ENCODE data around the gene C1orf185.
"Not testable (repeated sequence)": the region's sequence is repeated elsewhere in the genome, so short reads cannot be mapped to it uniquely, and the experiment has no call there.

Gene C1orf185

GRCh38 chr1:51131185-51131584 is 29.2 kb downstream of the C1orf185 start:
- Histone ChIP-seq H3K36me3 (replicated peaks; ENCODE audit: low read depth, low read length) (no peaks in the 10 kb centered on the region), H3K9ac (ENCODE audit: low read length) (no peak overlapping the region), H3K4me1 (ENCODE audit: low read length) (peaks cover 15% of the 10 kb centered on the region), H3K4me3 (ENCODE audit: low read length) (no peak overlapping the region), H3K9me3 (ENCODE audit: insufficient read depth, low read length) (no peaks in the 10 kb centered on the region), H2AFZ (ENCODE audit: low read depth, low read length) (no peak overlapping the region), H3K27ac (ENCODE audit: low read length) (no peak overlapping the region), H4K20me1 (ENCODE audit: insufficient read depth, low read length) (no peaks in the 10 kb centered on the region), H3K27me3 (ENCODE audit: low read depth, low read length) (no peaks in the 10 kb centered on the region), H3K79me2 (ENCODE audit: low read length) (no peaks in the 10 kb centered on the region), H3K4me2 (ENCODE audit: low read length) (peak overlapping the region; percentile 39)
- TF ChIP-seq EZH2phosphoT487 (IDR thresholded peaks at IDR 0.05; ENCODE audit: low read depth): no peak
- no peak for TF ChIP-seq CTCF (IDR thresholded peaks at IDR 0.05; ENCODE audit: low read depth, low read length)

GRCh38 chr1:51133045-51133444 is 31.0 kb downstream of the C1orf185 start:
- Histone ChIP-seq H4K20me1 (ENCODE audit: insufficient read depth, low read length) (no peaks in the 10 kb centered on the region), H3K79me2 (ENCODE audit: low read length) (no peaks in the 10 kb centered on the region), H3K9me3 (ENCODE audit: insufficient read depth, low read length) (no peaks in the 10 kb centered on the region), H2AFZ (ENCODE audit: low read depth, low read length) (no peak overlapping the region), H3K4me1 (ENCODE audit: low read length) (peaks cover 15% of the 10 kb centered on the region), H3K36me3 (replicated peaks; ENCODE audit: low read depth, low read length) (no peaks in the 10 kb centered on the region), H3K4me3 (ENCODE audit: low read length) (no peak overlapping the region), H3K9ac (ENCODE audit: low read length) (no peak overlapping the region), H3K27me3 (ENCODE audit: low read depth, low read length) (no peaks in the 10 kb centered on the region), H3K4me2 (ENCODE audit: low read length) (no peak overlapping the region), H3K27ac (ENCODE audit: low read length) (no peak overlapping the region)
- TF ChIP-seq CTCF (IDR thresholded peaks at IDR 0.05; ENCODE audit: low read depth, low read length) (no peak), EZH2phosphoT487 (IDR thresholded peaks at IDR 0.05; ENCODE audit: low read depth) (no peak)

GRCh38 chr1:51137696-51138095 is 35.7 kb downstream of the C1orf185 start:
- not testable (repeated sequence) for H3K4me1 ChIP-seq (ENCODE audit: low read length); H3K27ac ChIP-seq (ENCODE audit: low read length); H3K4me3 ChIP-seq (ENCODE audit: low read length); H3K27me3 ChIP-seq (ENCODE audit: low read depth, low read length); H3K9ac ChIP-seq (ENCODE audit: low read length); H3K79me2 ChIP-seq (ENCODE audit: low read length); H2AFZ ChIP-seq (ENCODE audit: low read depth, low read length); H3K36me3 ChIP-seq (replicated peaks; ENCODE audit: low read depth, low read length); H3K4me2 ChIP-seq (ENCODE audit: low read length); H4K20me1 ChIP-seq (ENCODE audit: insufficient read depth, low read length); H3K9me3 ChIP-seq (ENCODE audit: insufficient read depth, low read length)

GRCh38 chr1:51139474-51139873 is 37.4 kb downstream of the C1orf185 start:
- Histone ChIP-seq H3K36me3 (replicated peaks; ENCODE audit: low read depth, low read length) (no peaks in the 10 kb centered on the region), H3K9ac (ENCODE audit: low read length) (no peak overlapping the region), H3K27me3 (ENCODE audit: low read depth, low read length) (no peaks in the 10 kb centered on the region), H4K20me1 (ENCODE audit: insufficient read depth, low read length) (no peaks in the 10 kb centered on the region), H3K4me2 (ENCODE audit: low read length) (no peak overlapping the region), H3K79me2 (ENCODE audit: low read length) (no peaks in the 10 kb centered on the region), H3K4me1 (ENCODE audit: low read length) (peaks cover 8% of the 10 kb centered on the region), H2AFZ (ENCODE audit: low read depth, low read length) (no peak overlapping the region), H3K27ac (ENCODE audit: low read length) (no peak overlapping the region), H3K9me3 (ENCODE audit: insufficient read depth, low read length) (no peaks in the 10 kb centered on the region), H3K4me3 (ENCODE audit: low read length) (no peak overlapping the region)
- TF ChIP-seq CTCF (IDR thresholded peaks at IDR 0.05; ENCODE audit: low read depth, low read length) (no peak), EZH2phosphoT487 (IDR thresholded peaks at IDR 0.05; ENCODE audit: low read depth) (no peak)

GRCh38 chr1:51147394-51147793 is 45.4 kb downstream of the C1orf185 start:
- Histone ChIP-seq H3K4me1 (ENCODE audit: low read length) (no peaks in the 10 kb centered on the region), H3K9ac (ENCODE audit: low read length) (no peak overlapping the region), H3K27ac (ENCODE audit: low read length) (no peak overlapping the region), H3K36me3 (replicated peaks; ENCODE audit: low read depth, low read length) (no peaks in the 10 kb centered on the region), H3K4me2 (ENCODE audit: low read length) (no peak overlapping the region), H3K9me3 (ENCODE audit: insufficient read depth, low read length) (no peaks in the 10 kb centered on the region), H3K79me2 (ENCODE audit: low read length) (no peaks in the 10 kb centered on the region), H2AFZ (ENCODE audit: low read depth, low read length) (no peak overlapping the region), H3K4me3 (ENCODE audit: low read length) (no peak overlapping the region), H4K20me1 (ENCODE audit: insufficient read depth, low read length) (no peaks in the 10 kb centered on the region), H3K27me3 (ENCODE audit: low read depth, low read length) (no peaks in the 10 kb centered on the region)
- TF ChIP-seq CTCF (IDR thresholded peaks at IDR 0.05; ENCODE audit: low read depth, low read length): no peak
- TF ChIP-seq EZH2phosphoT487 (IDR thresholded peaks at IDR 0.05; ENCODE audit: low read depth): no peak

Data from OCI-LY3 (cell line).